Astrocyte of the cerebellum (primary cell): ENCODE data around the gene KRTAP10-3.
A peak's percentile ranks its signal among the peaks of the same experiment; 100 is the strongest.

Experiments used
- DNase-seq: peaks from one replicate; pipeline ENCODE4 v3.0.0-alpha.2; 2011; ENCODE audit warnings: low read depth
- H3K4me3 ChIP-seq: 2 replicates; pipeline ENCODE4 v1.5.1; 2011; ENCODE audit warnings: mild to moderate bottlenecking, low read depth, low read length, moderate library complexity
- CTCF ChIP-seq: IDR thresholded peaks from 2 replicates; pipeline ENCODE4 v1.5.1; 2012; ENCODE audit warnings: low read length, low read depth, moderate library complexity, mild to moderate bottlenecking; ENCODE audit errors: missing control alignments
- in situ Hi-C: cut with HindIII; loops from 2 replicates; pipeline ENCODE4 v1.10.0; 2017; ENCODE audit warnings: low sequenced_read_pairs

Gene KRTAP10-3

GRCh38 chr21:44510109-44510507 lies 48.5 kb downstream of the KRTAP10-3 start:
- DNase-seq = no peak
- H3K4me3 ChIP-seq = no peak overlapping the region
- TF ChIP-seq CTCF = no peak
- in situ Hi-C loops = no loop called here

DNA sequence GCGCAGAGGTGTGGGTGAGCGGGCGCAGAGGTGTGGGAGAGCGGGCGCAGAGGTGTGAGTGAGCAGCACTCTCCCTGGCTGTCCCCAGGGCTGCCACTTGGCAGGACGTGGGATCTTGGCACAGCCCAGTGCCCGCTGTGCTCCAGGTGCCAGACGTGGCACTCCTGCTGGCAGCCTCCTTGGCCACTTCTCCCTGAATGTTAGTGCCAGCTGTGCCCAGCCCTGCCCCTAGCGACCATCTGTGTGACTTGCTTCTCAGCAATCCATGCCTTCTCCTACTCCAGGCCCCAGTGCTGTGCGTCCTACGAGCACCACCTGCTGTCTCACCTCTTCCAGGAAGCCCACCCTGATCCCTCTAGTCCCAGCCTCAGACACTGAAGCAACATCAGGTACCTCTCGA lies 49.1 kb downstream of the KRTAP10-3 start:
- DNase-seq = no peak
- in situ Hi-C loops = no loop called here
- H3K4me3 ChIP-seq = no peak overlapping the region
- peak; percentile 9 for TF ChIP-seq CTCF

GRCh38 chr21:44508711-44509445 lies 49.7 kb downstream of the KRTAP10-3 start:
- in situ Hi-C loops = no loop called here
- DNase-seq = no peak
- H3K4me3 ChIP-seq = no peak overlapping the region
- no peak for TF ChIP-seq CTCF

DNA sequence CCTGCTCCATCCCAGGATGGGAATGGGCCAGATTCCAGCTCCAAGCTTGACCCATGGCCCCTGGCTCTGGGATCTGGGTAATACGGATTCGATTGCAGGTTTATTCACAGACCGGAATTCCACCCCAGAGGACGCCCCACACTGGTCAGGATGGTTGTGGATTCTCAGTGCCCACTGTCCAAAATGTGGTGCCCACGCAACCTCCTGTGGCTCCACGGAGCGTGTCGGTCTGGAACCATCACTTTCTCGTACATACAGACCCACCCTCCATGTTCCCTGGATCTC lies 50.2 kb downstream of the KRTAP10-3 start:
- no peak for TF ChIP-seq CTCF
- no peak for DNase-seq
- in situ Hi-C loops = no loop called here
- H3K4me3 ChIP-seq = no peak overlapping the region
